Hypothalamus (tissue), 51 donors: ENCODE data around the gene CISD3.
A peak's percentile ranks its signal among the peaks of the same experiment; 100 is the strongest.

Experiments
- DNase-seq, 51 donors: peaks; one replicate each; lab custom pipeline; 2025; lab: John Stamatoyannopoulos, UW

CISD3 gene

DNA sequence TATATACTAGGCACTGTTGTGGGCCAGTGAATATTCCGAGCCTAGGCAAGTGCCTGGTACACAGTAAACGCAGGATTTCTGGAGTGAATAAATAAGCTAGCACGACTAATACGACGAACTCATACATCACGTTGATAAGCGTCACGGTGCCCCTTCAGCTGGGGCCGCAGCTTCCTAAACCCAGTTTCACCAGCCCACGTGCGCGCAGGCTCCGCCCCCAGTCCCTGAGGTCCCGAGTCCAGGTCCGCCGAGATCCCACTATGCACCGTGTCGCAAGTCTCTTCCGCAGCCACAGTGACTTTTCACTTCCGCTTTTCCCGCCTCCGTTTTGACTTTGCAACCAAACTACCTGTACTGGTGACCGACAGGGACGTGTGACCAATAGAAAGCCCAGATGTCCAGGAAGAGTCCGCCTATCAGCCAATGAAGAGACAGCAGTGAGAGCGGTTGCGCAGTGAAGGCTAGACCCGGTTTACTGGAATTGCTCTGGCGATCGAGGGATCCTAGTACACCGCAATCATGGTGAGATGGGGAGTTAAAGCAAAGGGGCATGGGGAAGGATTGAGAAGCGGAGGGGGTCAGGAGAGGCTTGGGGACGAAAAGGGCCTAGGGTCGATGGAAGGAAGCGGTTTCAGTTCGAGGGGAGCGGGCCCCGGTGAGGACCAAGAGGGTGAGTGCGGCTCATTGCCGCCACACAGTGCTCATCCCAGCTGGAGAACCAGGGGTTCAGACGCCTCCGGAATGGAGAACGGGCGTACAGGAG is 22.3 kb downstream of the CISD3 start, which contains the start of gene PSMB3:
PSMB3 (plus strand) TSS at position 434 of the 763 bp plus-strand sequence; CDS start at position 520, 86 bp downstream.
- DNase-seq = peak; percentile 58 to 99 (median 97)

DNA sequence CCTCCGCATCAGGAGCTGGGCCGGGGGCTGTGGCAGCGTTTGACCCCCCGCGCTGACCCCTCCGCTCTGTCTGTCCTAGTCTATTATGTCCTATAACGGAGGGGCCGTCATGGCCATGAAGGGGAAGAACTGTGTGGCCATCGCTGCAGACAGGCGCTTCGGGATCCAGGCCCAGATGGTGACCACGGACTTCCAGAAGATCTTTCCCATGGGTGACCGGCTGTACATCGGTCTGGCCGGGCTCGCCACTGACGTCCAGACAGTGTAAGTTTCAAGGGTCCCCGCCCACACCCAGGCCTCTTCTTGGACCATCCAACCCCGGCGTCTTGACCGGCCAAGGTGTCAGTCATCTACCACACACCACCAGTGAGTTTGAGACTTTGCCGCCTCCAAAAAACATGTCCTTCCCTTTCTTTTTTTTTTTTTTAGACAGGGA is 22.9 kb downstream of the CISD3 start:
- no peak for DNase-seq

GRCh38 chr17:38761612-38762011 is 31.5 kb downstream of the CISD3 start:
- DNase-seq = no peak

GRCh38 chr17:38762231-38762630 is 32.1 kb downstream of the CISD3 start:
- DNase-seq = no peak

DNA sequence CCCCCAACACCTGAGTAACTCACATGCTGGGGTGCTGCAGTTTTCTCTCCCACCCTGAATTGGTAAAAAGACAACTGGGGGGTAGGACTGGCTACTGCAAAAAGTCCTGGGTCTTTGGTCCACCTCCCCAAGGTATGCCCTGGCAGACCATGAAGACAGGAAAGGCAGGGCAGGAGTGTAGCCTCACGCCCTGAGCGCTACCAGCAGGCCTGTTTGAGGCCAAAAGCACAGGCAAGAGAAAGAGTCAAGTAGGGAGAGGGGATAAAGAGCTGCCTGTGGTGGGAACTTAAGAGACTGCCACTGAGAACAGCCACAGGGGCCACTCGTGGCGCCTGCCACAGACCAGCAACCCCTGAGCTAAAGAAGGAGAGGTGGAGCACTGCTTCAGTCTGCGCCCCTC is 36.2 kb downstream of the CISD3 start:
- no peak for DNase-seq

DNA sequence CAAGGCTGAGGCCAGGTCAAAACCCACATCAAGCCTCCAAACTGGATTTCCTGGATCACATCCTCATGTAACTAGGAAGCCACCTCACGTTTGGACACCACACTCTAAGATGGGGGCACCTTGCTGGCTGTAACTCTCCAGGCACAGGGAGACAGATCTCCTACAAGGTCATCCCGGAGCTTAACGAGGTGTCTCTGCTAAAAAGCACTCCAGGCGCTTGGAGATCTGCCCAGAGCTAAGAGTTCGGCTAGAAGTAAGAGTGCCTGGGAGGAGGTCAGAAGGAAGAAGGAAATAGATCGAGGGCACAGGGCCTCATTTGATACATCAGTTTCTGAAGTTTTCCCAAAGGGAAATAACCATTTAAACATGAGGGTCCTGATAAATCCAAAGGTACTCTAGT is 38.3 kb downstream of the CISD3 start:
- DNase-seq = no peak

- DNase-seq = no peak
These were observed 43.1 kb downstream of the CISD3 start for GRCh38 chr17:38773258-38773657.

- no peak for DNase-seq
These were observed 47.6 kb downstream of the CISD3 start for GRCh38 chr17:38777641-38778250.

DNA sequence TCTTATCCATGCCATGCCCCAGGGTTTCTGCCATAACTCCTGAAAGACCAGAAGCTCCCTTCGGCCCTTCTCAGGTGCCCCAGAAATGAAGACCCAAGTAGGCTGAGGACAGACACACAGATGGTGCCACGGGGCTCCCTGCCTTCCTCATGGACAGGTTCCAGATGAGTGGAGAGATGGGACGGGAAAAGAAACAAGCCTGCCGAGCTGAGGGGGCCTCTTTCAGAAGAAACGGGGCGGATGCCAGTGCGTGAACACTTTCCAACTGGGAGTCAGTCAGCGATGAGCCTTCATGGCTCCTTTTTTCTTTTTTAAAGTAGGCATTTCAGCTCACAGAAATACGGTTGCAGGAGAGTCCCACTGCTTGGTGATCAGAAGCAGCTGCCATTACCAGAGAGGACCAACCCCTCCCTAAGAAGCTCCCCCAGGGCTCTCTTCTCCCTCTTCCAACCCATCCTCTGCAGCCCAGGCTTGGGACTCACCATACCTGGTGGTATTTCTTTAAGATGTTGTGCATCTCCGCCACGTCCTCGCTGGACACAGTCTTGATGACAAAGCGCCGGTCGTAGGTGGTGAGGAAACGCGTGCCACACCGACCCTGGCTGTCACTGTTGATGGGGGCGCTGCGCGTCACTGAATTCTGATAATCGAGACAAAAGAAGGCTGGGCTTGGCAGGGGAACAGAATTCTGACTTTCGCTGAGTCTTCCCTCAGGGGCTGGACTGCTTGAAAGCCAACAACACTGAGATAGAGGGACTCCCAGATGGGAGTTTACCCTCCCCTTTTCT is 50.0 kb downstream of the CISD3 start:
- peak in 1 of 51 donors; percentile 48 for DNase-seq

GRCh38 chr17:38783227-38783626 is 53.1 kb downstream of the CISD3 start:
- no peak for DNase-seq
